Stomach (tissue), 4 donors: ENCODE measurements around the gene CERS4.

ENCODE experiments used
- CTCF ChIP-seq, 7 experiments: fragments of 450-650 bp in 4 of 7; fragments of 200-600 bp in 3 of 7; sonication (generic) in 3 of 7; IDR thresholded peaks; one replicate each; pipeline ENCODE4 v1.5.1; 2016 to 2019; ENCODE audit warnings: antibody characterized with exemption in 7 of 7, control low read depth in 2 of 7, mild to moderate bottlenecking in 1 of 7
- EP300 ChIP-seq: sonication (generic); formaldehyde crosslinking; IDR thresholded peaks from one replicate; pipeline ENCODE4 v1.6.1; 2017; ENCODE audit warnings: antibody characterized with exemption
- POLR2A ChIP-seq, 4 donors: fragments of 450-650 bp; IDR thresholded peaks; one replicate each; pipeline ENCODE4 v1.6.1; 2016; ENCODE audit warnings: antibody characterized with exemption in 4 of 4, control low read depth in 2 of 4, mild to moderate bottlenecking in 1 of 4, moderate library complexity in 1 of 4
- POLR2AphosphoS5 ChIP-seq, 3 donors: sonication (generic); formaldehyde crosslinking; IDR thresholded peaks; one replicate each; pipeline ENCODE4 v1.6.1; 2016; ENCODE audit warnings: antibody characterized with exemption in 3 of 3

- TF ChIP-seq CTCF (IDR thresholded peaks at IDR 0.05), result no peak
- no peak for TF ChIP-seq POLR2A (IDR thresholded peaks at IDR 0.05)
- no peak for TF ChIP-seq POLR2AphosphoS5 (IDR thresholded peaks at IDR 0.05)
- TF ChIP-seq EP300, result no peak
Observed at GRCh38 chr19:8256276-8257051, 47.3 kb downstream of the CERS4 start.
